Vagina (tissue), 2 donors: ENCODE data around the gene COL18A1.

Experiments used
- POLR2A ChIP-seq, 2 donors: fragments of 450-650 bp; IDR thresholded peaks; one replicate each; pipeline ENCODE4 v1.6.1; 2017; ENCODE audit warnings: antibody characterized with exemption in 2 of 2, mild to moderate bottlenecking in 2 of 2, moderate library complexity in 2 of 2
- POLR2AphosphoS5 ChIP-seq, 2 donors: sonication (generic); formaldehyde crosslinking; IDR thresholded peaks; one replicate each; pipeline ENCODE4 v1.9.0; 2017; ENCODE audit warnings: antibody characterized with exemption in 2 of 2, mild to moderate bottlenecking in 2 of 2, low read depth in 1 of 2; ENCODE audit not compliant: insufficient read depth in 1 of 2
- TF ChIP-seq, protein P1 (sequence below), 3 experiments: fragments of 450-650 bp in 2 of 3; fragments of 200-600 bp in 1 of 3; sonication (generic) in 1 of 3; IDR thresholded peaks; one replicate each; pipeline ENCODE4 v1.5.1; 2017 to 2019; ENCODE audit warnings: antibody characterized with exemption in 3 of 3, mild to moderate bottlenecking in 2 of 3, moderate library complexity in 2 of 3

DNA sequence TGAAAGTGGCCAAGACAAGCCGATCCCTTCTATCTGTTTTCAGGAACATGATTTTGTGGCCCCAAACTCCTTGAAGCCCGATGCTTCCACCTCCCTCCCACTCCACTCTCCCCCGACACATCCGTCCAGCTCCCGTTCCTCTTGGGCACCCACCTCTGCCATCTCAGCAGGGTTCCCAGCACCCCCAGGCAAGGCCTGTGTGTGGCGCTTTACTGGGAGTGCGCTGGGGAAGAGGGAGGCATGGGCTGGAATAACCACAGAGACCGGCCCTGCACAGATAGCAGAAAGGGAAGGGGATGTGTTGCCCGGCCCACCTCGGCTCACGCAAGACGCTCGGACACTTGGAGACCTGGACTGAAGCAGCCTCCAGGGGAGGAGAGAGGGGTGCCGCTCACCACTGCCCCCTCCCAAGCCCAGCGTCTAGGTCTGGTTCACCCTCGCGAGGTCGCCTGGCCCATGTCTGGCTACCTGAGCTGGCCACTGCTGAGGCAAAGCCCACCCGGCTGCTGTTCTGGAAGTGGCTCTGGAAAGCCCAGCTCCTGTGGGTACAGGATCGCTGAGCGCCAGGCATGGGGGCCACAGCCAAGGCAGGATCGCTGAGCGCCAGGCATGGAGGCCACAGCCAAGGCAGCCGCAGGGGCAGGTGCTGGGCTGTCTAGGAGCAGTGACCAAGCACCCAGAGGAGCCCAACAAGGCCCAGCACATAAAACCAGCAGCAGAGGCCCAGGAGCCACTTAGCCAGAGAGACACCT is 23.8 kb upstream of the COL18A1 start:
- TF ChIP-seq, protein P1, sequence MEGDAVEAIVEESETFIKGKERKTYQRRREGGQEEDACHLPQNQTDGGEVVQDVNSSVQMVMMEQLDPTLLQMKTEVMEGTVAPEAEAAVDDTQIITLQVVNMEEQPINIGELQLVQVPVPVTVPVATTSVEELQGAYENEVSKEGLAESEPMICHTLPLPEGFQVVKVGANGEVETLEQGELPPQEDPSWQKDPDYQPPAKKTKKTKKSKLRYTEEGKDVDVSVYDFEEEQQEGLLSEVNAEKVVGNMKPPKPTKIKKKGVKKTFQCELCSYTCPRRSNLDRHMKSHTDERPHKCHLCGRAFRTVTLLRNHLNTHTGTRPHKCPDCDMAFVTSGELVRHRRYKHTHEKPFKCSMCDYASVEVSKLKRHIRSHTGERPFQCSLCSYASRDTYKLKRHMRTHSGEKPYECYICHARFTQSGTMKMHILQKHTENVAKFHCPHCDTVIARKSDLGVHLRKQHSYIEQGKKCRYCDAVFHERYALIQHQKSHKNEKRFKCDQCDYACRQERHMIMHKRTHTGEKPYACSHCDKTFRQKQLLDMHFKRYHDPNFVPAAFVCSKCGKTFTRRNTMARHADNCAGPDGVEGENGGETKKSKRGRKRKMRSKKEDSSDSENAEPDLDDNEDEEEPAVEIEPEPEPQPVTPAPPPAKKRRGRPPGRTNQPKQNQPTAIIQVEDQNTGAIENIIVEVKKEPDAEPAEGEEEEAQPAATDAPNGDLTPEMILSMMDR (IDR thresholded peaks at IDR 0.05), result no peak
- TF ChIP-seq POLR2A (IDR thresholded peaks at IDR 0.05), result no peak
- no peak for TF ChIP-seq POLR2AphosphoS5 (IDR thresholded peaks at IDR 0.05; ENCODE audit: insufficient read depth in 1 of 2, low read depth in 1 of 2)
